NOMO-1 (cell line): ENCODE measurements around the gene NOS3.
"Not testable (repeated sequence)": the region's sequence is repeated elsewhere in the genome, so short reads cannot be mapped to it uniquely, and the experiment has no call there.

Source experiments
- DNase-seq, 2 experiments: peaks; one replicate each; lab custom pipeline; 2025; ENCODE audit not compliant: unreplicated experiment in 2 of 2; lab: John Stamatoyannopoulos, UW

The NOS3 gene

GRCh38 chr7:151013733-151014497, 23.1 kb downstream of the NOS3 start:
- DNase-seq, result no peak

DNA sequence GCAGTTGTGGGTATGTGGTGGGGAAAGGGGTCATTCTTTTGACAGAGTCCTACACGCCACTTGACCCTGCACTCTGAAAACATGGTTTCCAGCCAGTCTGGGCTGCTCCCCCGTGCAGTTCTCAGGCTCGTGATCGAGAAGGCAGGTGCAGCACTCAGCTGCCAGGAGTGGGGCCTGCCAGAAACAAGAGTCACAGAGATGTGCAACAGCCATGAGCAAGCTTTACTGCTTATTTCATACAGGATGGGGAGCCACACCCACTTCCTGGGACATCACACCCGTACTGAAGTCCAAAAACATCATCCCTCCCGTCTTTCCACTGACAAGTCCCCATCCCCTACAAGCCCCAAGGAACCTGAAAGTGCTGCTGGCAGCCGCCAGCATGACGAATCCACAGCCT, 24.1 kb downstream of the NOS3 start:
- no peak for DNase-seq

DNA sequence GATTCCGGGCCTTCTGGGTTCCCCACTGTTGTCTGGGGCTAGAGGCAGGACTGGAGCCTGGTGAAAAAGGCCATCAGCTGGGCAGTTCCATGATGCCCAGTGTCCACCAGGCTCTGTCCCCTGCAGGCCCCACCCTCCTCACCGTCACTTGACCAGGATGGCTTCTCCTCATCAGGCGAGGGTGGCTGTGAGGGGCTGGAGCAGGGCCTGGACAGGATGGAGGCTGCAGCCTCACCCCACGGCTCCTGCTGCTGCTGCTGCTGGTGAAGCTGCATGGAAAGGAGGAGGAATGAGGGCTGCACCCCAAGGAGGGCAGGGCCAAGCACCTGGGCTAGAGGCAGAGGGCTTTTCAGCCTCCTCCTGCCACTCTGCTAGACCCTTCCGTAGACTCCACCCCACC, 25.1 kb downstream of the NOS3 start:
- DNase-seq, result no peak

GRCh38 chr7:151016505-151016904, 25.7 kb downstream of the NOS3 start:
- DNase-seq, result no peak

GRCh38 chr7:151016942-151017341, 26.1 kb downstream of the NOS3 start:
- no peak for DNase-seq

DNA sequence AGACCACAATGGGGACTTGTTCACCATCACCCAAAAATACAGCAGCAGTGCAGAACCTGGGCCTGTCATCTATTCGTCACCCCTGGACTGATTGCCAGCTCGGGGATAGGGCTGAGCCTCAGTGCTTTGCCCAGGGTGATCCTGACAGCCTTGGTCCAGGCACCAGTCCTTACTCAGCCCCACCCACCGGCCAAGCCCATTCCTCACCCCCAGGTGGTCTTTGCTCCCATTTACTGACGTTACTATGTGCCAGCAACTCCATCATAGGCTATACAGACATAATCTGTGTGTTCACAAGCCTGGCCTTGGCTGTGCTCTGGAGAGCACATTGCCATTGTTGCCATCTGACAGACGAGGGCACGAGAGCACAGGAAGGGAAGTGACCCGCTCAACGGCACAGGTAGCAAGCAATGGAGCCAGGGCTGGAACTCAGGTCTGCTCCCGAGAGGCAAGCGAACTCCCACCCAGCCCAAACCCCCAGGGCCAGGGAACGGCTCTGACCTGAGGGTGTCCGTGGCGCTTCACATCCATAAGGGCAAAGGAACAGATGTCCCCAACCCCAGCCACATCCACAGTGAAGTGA, 26.6 kb downstream of the NOS3 start:
- DNase-seq, result no peak

DNA sequence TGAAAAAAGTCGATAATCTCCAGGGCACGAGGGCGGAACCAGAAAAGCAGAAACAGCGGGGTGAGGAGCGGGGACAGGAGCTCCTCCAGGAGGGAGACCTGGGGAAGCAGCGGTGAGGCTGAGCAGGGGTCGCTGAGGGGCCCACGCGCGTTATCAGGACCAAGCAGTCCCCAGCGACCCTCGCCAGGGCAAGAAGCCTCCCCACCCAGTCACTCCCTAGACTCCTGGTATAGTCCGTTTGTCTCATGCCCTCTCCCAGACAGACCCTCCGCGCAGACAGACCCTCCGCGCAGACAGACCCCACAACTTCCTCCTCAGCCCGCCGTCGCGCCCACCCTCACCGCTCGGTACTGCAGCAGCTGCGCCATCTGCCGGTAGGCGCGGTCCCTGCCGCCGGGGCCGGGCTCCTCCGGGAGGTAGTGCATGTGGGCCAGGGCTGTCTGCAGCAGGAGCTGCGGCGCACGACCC, 27.2 kb downstream of the NOS3 start:
- DNase-seq, result peak in 1 of 2 experiments; percentile 6

- no peak for DNase-seq
These were observed 27.8 kb downstream of the NOS3 start for GRCh38 chr7:151018421-151019129.

DNA sequence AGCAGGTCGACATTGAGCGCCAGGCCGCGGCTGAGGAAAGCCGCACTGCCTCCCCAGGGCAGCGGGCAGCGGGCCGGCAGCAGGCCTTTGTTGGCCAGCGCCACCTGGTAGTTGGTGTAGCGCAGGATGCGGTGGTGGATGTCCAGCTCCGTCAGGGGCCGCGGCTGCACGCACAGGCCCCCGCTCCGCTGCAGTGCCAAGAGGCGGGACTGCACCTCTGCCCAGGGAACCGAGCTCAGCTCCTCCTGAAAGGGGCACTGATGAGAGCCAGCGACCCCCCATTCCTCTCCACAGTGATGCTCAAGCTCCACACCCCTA, 28.3 kb downstream of the NOS3 start:
- DNase-seq, result no peak

DNA sequence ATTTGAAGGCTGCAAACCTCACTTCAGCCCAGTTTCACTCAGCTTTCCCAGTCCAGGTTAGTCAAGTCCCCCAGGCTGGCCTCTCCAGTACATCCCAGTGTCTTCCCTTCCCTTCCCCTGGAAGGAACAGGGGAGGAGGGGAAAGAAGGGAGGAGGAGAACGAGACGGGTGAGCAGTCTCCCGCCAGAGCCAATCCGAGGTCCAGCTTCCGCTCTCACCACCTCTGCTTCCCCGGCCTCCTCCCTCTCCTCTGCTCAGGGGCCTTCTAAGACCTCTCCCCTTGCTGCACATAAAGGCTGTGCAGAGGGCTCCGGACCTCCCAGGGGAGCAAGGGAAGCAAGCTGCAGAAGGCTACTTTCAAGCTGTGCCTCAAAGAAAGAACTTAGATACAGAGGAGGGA, 29.4 kb downstream of the NOS3 start:
- no peak for DNase-seq

DNA sequence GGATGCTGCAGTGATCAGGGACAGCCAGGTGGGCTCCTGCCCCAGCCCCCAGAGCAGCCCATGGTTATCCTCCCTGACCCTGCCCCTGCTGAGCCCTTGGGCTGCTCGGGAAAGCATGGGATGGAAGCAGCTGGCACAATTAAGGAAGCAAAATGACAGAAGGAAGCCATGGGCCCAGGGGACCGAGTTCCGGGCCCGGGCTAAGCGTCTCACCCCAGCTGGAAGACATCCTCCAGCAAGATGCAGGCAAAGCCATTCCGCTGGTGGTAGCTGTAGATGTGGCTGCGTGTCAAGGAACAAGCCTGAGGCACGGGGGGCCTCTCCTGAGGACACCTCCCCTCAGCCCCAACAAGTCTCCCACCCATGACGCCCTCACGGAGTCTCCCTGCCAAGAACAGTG, 32.4 kb downstream of the NOS3 start:
- DNase-seq, result no peak

- no peak for DNase-seq
These were observed 33.7 kb downstream of the NOS3 start, which contains the start of gene ATG9B for GRCh38 chr7:151024435-151025056. ATG9B (minus strand) TSS chr7:151024494; CDS start chr7:151024423, 71 bp downstream.

GRCh38 chr7:151025924-151026671, 35.3 kb downstream of the NOS3 start:
- DNase-seq, result no peak

GRCh38 chr7:151026771-151027727, 36.2 kb downstream of the NOS3 start:
- DNase-seq, result not testable (repeated sequence)

- DNase-seq, result not testable (repeated sequence)
These were observed 36.9 kb downstream of the NOS3 start for GRCh38 chr7:151027728-151028130.

GRCh38 chr7:151028131-151028947, 37.5 kb downstream of the NOS3 start, which contains the start of gene ABCB8:
ABCB8 (plus strand) TSS chr7:151028450; CDS start chr7:151028516, 66 bp downstream.
- peak; percentile 85 to 88 for DNase-seq

DNA sequence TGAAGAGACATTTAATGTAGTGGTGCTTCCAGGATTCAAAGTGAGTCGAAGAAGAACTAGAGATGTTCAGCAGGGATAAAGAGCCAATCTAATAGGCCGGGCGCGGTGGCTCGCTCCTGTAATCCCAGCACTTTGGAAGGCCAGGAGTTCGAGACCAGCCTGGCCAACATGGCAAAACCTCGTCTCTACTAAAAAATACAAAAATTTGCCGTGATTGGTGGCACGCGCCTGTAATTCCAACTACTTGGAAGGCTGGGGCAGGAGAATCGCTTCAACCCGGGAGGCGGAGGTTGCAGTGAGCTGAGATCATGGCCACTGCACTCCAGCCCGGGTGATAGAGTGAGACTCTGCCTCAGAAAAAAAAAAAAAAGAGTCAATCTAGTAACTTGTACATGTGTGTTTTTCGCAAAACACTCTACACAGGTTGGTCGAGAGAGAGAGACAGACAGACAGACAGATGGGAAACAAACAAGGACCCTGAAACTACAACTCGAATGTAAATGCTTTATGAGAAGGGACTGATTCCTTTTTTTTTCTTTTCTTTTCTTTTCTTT, 38.2 kb downstream of the NOS3 start:
- DNase-seq, result no peak

- no peak for DNase-seq
These were observed 40.2 kb downstream of the NOS3 start for GRCh38 chr7:151031011-151031410.
